GM20000 (cell line): ENCODE data around the gene SLC15A3.

ENCODE experiments used
- DNase-seq: peaks from one replicate; pipeline ENCODE4 v3.0.0; 2012; ENCODE audit warnings: low spot score
- TF ChIP-seq, protein P1 (sequence below): IDR thresholded peaks from 2 replicates; pipeline ENCODE4 v1.5.1; 2012; ENCODE audit warnings: mild to moderate bottlenecking, control low read depth; ENCODE audit errors: extremely low read depth, missing control alignments

Gene SLC15A3

DNA sequence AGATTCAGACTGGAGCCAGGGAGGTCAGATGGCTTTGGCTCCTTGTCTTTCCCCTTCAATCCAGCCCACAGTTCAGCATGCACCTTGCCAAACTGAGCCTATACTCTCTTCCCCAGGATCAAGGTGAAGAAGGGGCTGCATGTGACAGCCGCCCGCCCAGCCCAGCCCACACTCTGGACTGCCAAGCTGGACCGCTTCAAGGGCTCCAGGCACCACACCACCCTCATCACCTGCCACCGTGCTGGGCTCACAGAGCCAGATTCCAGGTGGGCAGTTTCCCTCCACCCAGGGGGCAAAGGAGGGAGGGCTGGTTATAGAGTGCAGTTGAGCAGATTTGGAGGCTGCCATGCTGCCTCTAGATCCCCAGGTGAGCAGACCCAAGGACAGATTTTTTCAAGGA, 21.6 kb downstream of the SLC15A3 start:
- TF ChIP-seq, protein P1, sequence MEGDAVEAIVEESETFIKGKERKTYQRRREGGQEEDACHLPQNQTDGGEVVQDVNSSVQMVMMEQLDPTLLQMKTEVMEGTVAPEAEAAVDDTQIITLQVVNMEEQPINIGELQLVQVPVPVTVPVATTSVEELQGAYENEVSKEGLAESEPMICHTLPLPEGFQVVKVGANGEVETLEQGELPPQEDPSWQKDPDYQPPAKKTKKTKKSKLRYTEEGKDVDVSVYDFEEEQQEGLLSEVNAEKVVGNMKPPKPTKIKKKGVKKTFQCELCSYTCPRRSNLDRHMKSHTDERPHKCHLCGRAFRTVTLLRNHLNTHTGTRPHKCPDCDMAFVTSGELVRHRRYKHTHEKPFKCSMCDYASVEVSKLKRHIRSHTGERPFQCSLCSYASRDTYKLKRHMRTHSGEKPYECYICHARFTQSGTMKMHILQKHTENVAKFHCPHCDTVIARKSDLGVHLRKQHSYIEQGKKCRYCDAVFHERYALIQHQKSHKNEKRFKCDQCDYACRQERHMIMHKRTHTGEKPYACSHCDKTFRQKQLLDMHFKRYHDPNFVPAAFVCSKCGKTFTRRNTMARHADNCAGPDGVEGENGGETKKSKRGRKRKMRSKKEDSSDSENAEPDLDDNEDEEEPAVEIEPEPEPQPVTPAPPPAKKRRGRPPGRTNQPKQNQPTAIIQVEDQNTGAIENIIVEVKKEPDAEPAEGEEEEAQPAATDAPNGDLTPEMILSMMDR, result no peak

DNA sequence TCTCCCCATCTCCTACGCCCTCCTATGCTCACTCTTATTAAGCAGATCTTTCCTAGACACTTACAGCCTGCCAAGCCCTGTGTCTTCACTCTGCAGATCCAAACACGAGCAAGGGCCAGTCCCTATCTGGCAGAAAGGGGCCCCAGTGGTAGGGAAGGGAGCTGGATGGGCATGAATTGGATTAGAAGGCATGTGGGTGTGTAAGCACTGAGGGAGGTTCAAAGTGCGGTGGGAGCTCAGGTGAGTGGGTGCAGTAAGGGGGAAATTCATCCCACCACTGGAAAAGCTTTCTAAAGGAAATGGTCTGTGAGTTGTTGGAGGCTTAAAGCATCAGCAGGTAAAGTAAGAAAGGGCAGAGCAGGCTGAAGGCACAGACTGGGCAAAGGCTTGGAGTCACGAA, 22.2 kb downstream of the SLC15A3 start:
- TF ChIP-seq, protein P1, result no peak
- DNase-seq, result no peak

More for the DNA sequence above, 21.6 kb downstream of the SLC15A3 start:
- DNase-seq, result no peak

DNA sequence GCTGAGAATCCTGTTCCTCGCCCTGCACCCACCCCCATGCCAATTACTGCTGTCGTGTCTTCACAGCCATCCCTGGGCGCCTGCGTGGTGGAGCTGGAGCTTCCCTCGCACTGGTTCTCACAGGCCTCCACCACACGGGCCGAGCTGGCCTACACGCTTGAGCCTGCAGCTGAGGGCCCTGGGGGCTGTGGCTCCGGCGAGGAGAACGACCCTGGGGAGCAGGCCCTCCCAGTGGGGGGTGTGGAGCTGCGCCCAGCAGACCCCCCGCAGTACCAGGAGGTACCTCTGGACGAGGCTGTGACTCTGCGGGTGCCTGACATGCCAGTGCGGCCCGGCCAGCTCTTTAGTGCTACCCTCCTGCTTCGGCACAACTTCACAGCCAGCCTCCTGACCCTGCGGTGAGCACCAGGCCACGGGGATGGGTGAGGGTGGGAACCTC, 23.4 kb downstream of the SLC15A3 start:
- DNase-seq, result no peak
- TF ChIP-seq, protein P1, result no peak

DNA sequence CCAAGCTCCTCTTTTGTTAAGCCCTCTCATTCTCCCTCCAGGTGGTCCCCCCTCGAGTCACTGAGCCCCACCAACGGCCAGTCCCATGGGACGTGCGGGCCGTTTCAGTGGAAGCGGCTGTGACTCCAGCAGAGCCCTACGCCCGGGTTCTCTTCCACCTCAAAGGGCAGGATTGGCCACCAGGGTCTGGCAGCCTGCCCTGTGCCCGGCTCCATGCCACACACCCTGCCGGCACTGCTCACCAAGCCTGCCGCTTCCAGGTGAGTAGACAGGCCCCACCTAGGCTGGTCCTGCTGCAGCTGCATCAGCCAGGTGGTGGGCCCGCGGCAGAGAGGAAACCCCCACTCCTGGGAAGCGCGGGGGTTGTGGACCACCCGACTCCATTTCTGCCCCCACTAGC, 24.4 kb downstream of the SLC15A3 start:
- TF ChIP-seq, protein P1, result no peak
- no peak for DNase-seq

DNA sequence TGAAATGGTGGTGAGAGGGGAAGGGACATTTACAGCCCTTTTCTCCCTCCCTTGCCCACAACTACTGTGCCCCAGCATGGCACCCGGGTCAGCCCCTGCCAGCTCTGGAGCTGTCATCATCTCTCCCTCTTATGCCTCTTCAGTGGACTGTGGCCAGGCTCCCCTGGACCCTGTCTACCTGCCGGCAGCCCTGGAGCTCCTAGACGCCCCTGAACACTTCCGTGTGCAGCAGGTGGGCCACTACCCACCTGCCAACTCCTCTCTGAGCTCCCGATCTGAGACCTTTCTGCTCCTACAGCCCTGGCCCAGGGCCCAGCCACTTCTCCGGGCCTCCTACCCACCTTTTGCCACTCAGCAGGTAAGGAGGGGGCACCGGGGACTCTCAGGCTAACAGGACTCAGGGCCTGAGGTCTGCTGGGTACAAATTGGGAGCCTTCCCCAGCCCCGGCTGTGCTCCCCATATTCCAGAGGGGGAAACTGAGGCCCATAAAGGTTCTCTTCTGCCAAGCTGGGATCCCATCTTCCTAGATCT, 24.8 kb downstream of the SLC15A3 start:
- TF ChIP-seq, protein P1, result no peak
- no peak for DNase-seq

DNA sequence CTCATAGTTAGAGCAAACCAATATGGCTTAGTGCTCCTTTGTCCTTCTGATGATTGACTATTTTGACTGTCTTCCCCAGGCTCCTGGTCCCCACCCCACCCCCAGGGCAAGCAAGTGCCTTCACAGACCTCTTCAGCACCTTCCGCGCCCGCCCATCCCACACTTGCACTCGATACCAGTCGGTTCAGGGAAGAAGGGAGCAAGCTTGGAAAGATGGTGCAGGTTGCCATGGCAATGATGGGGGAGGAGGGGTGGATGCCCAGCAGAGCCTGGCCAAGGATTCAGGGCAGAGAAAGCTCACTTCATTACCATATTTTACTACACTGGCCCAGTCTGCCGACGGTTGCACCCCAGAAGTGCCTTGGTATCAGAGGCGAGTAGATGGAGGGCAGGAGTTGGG, 25.5 kb downstream of the SLC15A3 start:
- TF ChIP-seq, protein P1, result no peak
- no peak for DNase-seq

DNA sequence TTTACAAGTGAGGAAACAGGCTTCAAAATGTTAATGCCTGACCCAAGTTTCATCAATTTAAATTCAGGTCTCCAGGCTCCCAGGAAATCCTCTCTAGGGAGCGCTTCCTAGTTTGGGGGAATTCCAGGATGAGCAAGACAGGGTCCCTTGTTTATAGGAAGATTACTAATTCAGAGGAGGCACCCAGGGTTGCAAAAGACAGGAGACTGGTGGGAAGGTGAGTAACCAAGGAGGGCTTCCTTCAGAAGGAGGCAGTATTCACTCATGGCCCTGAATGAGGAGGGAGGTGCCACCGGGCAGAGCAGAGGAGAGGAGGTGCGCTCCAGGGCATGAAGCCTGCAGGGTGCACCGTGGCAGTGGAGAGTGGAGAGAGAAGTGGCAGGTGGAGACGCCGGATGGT, 26.1 kb downstream of the SLC15A3 start:
- TF ChIP-seq, protein P1, result no peak

More for the DNA sequence above, 26.1 kb downstream of the SLC15A3 start:
- DNase-seq, result no peak
